Endothelial cell of umbilical vein (primary cell): Measurements from ENCODE around the gene CEACAM3. TPM values are rescaled to one million over a fixed set of nuclear protein-coding genes. Genes with fewer than 3 reads are reported as not detected.

Experiments
- BruUV-seq: library from RNA; stranded (reverse); fragments of 400-500 nt; replicated peaks from 2 replicates; lab custom pipeline; 2021; lab: Mats Ljungman, UMichigan
- CTCF ChIA-PET: fragments of 300-600, 350-600 bp; sonication (Branson Sonifier 250); formaldehyde crosslinking; loops from one replicate; lab custom pipeline; 2021; ENCODE audit warnings: antibody characterized with exemption, inconsistent platforms; lab: Charles Lee
- POLR2A ChIA-PET: fragments of 300-600, 350-600 bp; sonication (Branson Sonifier 250); formaldehyde crosslinking; loops from one replicate; lab custom pipeline; 2021; ENCODE audit warnings: antibody characterized with exemption, inconsistent platforms; lab: Charles Lee
- DNase-seq: peaks from one replicate; pipeline ENCODE4 v3.0.0-alpha.2; 2011; ENCODE audit warnings: low read depth, low spot score
- FAIRE-seq: peaks from 2 replicates; lab custom pipeline; 2011; peaks lifted over from hg19 to GRCh38; lab: Jason Lieb, UNC
- H2AFZ ChIP-seq: 2 replicates; pipeline ENCODE4 v1.6.0; 2012; ENCODE audit warnings: low read depth, low read length, control low read depth, inconsistent platforms
- H3K27ac ChIP-seq: 2 replicates; pipeline ENCODE4 v1.5.1; 2011; ENCODE audit warnings: low read depth, mild to moderate bottlenecking, control low read depth, low read length, moderate library complexity; ENCODE audit not compliant: insufficient read depth
- H3K27me3 ChIP-seq, 2 experiments: 2 replicates each; pipeline versions ENCODE4 v1.6.0 to v1.6.1; 2011; ENCODE audit warnings: low read length in 2 of 2, mixed read lengths in 1 of 2; ENCODE audit not compliant: control insufficient read depth in 2 of 2, insufficient read depth in 2 of 2
- H3K36me3 ChIP-seq, 2 experiments: 2 replicates in 1 of 2; 3 replicates in 1 of 2; pipeline ENCODE4 v1.5.1; 2011; ENCODE audit warnings: low read length in 2 of 2, mild to moderate bottlenecking in 1 of 2, moderate library complexity in 1 of 2; ENCODE audit not compliant: control insufficient read depth in 2 of 2, insufficient read depth in 2 of 2; ENCODE audit errors: extremely low read depth in 1 of 2
- H3K4me1 ChIP-seq: 3 replicates; pipeline ENCODE4 v1.5.1; 2011; ENCODE audit warnings: mild to moderate bottlenecking, low read length; ENCODE audit not compliant: control insufficient read depth, insufficient read depth; ENCODE audit errors: extremely low read depth
- H3K4me2 ChIP-seq: 2 replicates; pipeline ENCODE4 v1.6.1; 2011; ENCODE audit warnings: low read length, control low read depth, mixed read lengths; ENCODE audit not compliant: insufficient read depth
- H3K4me3 ChIP-seq, 3 experiments: fragments of 200-600 bp in 1 of 3; sonication (generic), shearing (Covaris generic) in 1 of 3; replicated peaks in 1 of 3; 2 replicates each; pipeline ENCODE4 v1.5.1; 2011 to 2016; ENCODE audit warnings: control low read depth in 3 of 3, low read length in 3 of 3, mild to moderate bottlenecking in 2 of 3, inconsistent platforms in 1 of 3, low read depth in 1 of 3, moderate library complexity in 1 of 3; ENCODE audit not compliant: insufficient read depth in 1 of 3
- H3K79me2 ChIP-seq: 2 replicates; pipeline ENCODE4 v1.6.0; 2012; ENCODE audit warnings: low read length, inconsistent platforms; ENCODE audit not compliant: control insufficient read depth, insufficient read depth
- H3K9ac ChIP-seq: replicated peaks from 2 replicates; pipeline ENCODE3; 2011; ENCODE audit warnings: low read length, control low read depth; ENCODE audit not compliant: insufficient read depth; ENCODE audit errors: extremely low read depth
- H3K9me1 ChIP-seq: replicated peaks from 3 replicates; pipeline ENCODE4 v1.6.0; 2011; ENCODE audit warnings: mild to moderate bottlenecking, low read length; ENCODE audit not compliant: control insufficient read depth, insufficient read depth; ENCODE audit errors: extremely low read depth
- H3K9me3 ChIP-seq: replicated peaks from 2 replicates; pipeline ENCODE4 v1.5.1; 2012; ENCODE audit warnings: low read length, inconsistent platforms; ENCODE audit not compliant: control insufficient read depth, insufficient read depth
- H4K20me1 ChIP-seq: replicated peaks from 2 replicates; pipeline ENCODE3; 2011; ENCODE audit warnings: mild to moderate bottlenecking, low read length; ENCODE audit not compliant: control insufficient read depth, insufficient read depth; ENCODE audit errors: extremely low read depth
- CTCF ChIP-seq, 2 donors: IDR thresholded peaks; 1 replicate in 1 of 2; 2 replicates in 1 of 2; pipeline ENCODE4 v1.5.1; 2011; ENCODE audit warnings: low read length in 2 of 2, mild to moderate bottlenecking in 2 of 2, moderate library complexity in 2 of 2, control low read depth in 1 of 2, inconsistent platforms in 1 of 2, low read depth in 1 of 2; ENCODE audit not compliant: insufficient read depth in 1 of 2; ENCODE audit errors: extremely low read depth in 1 of 2
- EZH2 ChIP-seq: IDR thresholded peaks from 2 replicates; pipeline ENCODE4 v1.6.1; 2012; ENCODE audit warnings: borderline replicate concordance, low read depth, mild to moderate bottlenecking, moderate library complexity, low read length, inconsistent platforms; ENCODE audit not compliant: severe bottlenecking
- JUN ChIP-seq: IDR thresholded peaks from 2 replicates; pipeline ENCODE4 v1.6.1; 2011; ENCODE audit warnings: borderline replicate concordance, low read depth; ENCODE audit not compliant: insufficient read length, insufficient read depth
- POLR2AphosphoS5 ChIP-seq: IDR thresholded peaks from 2 replicates; pipeline ENCODE4 v1.6.1; 2012; ENCODE audit warnings: low read depth, mild to moderate bottlenecking, control low read depth, low read length, moderate library complexity; ENCODE audit not compliant: insufficient read depth
- dilution Hi-C: fragments of 300-500 bp; cut with MboI; formaldehyde crosslinking; loops from one replicate; pipeline ENCODE4 v1.15.0; 2019; ENCODE audit warnings: low sequenced_read_pairs; ENCODE audit not compliant: extremely low pct_ligation_motif_present
- intact Hi-C: fragments of 100-400 bp; cut with micrococcal nuclease; formaldehyde crosslinking; loops from one replicate; pipeline ENCODE4 v1.10.0; 2022
- polyA plus RNA-seq, 4 experiments: library from polyadenylated mRNA; depleted of rRNA in 3 of 4; stranded (reverse) in 3 of 4; unstranded in 1 of 4; fragments of >200 nt; gene quantifications; 2 replicates each; pipeline versions ENCODE4 v1.2.1 to v1.2.3, GENCODE V29; 2011 to 2012; ENCODE audit warnings: missing spikeins in 1 of 4
- total RNA-seq: library from RNA; stranded (reverse); gene quantifications from 2 replicates; pipeline ENCODE4 v1.2.3, GENCODE V29; 2021

CEACAM3 gene
- total and polyA plus RNA-seq, 2 donors (not counting 3 experiments of a cell fraction or from before 2014, with no cell fraction given): not detected

GRCh38 chr19:41850381-41850780 lies 54.0 kb downstream of the CEACAM3 start:
- no peaks in the 10 kb centered on the region for H3K79me2 ChIP-seq

GRCh38 chr19:41851456-41851855 lies 55.1 kb downstream of the CEACAM3 start:
- no peaks in the 10 kb centered on the region for H3K4me1 ChIP-seq
- no peaks in the 10 kb centered on the region for H3K79me2 ChIP-seq
- no TSS peak for BruUV-seq
- H3K9me1 ChIP-seq: no peaks in the 10 kb centered on the region
- H3K9ac ChIP-seq: no peak overlapping the region
- CTCF ChIA-PET: interaction anchor here (1.2 kb wide), 1 partner anchor 9 kb away, joined by 4 read pairs; the partner anchor contains the start of gene RPS19
- H3K36me3 ChIP-seq: no peaks in the 10 kb centered on the region
- H3K4me3 ChIP-seq: no peak overlapping the region
- no peak overlapping the region for H3K4me2 ChIP-seq
- no peak for FAIRE-seq
- no peak for DNase-seq
- H2AFZ ChIP-seq: no peak overlapping the region
- no peaks in the 10 kb centered on the region for H3K9me3 ChIP-seq
- H4K20me1 ChIP-seq: no peaks in the 10 kb centered on the region
- H3K27ac ChIP-seq: no peak overlapping the region
- dilution Hi-C loops: no loop called here
- POLR2A ChIA-PET: interaction anchor here (1.2 kb wide), 1 partner anchor 8 kb away, joined by 4 read pairs; no protein-coding TSS in a partner anchor
- peaks cover 27 to 39% of the 10 kb centered on the region in 2 experiments for H3K27me3 ChIP-seq
- intact Hi-C loops: no loop called here
- no peak for TF ChIP-seq EZH2
- no peak for TF ChIP-seq POLR2AphosphoS5

More at GRCh38 chr19:41850381-41850780, 54.0 kb downstream of the CEACAM3 start:
- Histone ChIP-seq H3K9ac (no peak overlapping the region), H3K9me1 (no peaks in the 10 kb centered on the region), H3K36me3 (no peaks in the 10 kb centered on the region), H4K20me1 (no peaks in the 10 kb centered on the region), H2AFZ (no peak overlapping the region), H3K4me2 (no peak overlapping the region), H3K27me3 (peaks cover 27 to 39% of the 10 kb centered on the region in 2 experiments), H3K27ac (no peak overlapping the region), H3K4me3 (no peak overlapping the region), H3K9me3 (no peaks in the 10 kb centered on the region), H3K4me1 (no peaks in the 10 kb centered on the region)
- TF ChIP-seq CTCF (IDR thresholded peaks at IDR 0.05; ENCODE audit: extremely low read depth in 1 of 2, insufficient read depth in 1 of 2, low read depth in 1 of 2, low read length in 2 of 2) (no peak), JUN (no peak)
- dilution Hi-C loops: no loop called here
- no TSS peak for BruUV-seq
- CTCF ChIA-PET: no interaction called here
- intact Hi-C loops: no loop called here
- FAIRE-seq: no peak
- POLR2A ChIA-PET: interaction anchor here (1.2 kb wide), 1 partner anchor 9 kb away, joined by 4 read pairs; no protein-coding TSS in a partner anchor
- no peak for DNase-seq
